ENCODE results near the gene UCP3. TPM values are rescaled to one million over a fixed set of nuclear protein-coding genes. Genes with fewer than 3 reads are reported as not detected.

The UCP3 gene
- total and polyA plus RNA-seq, 2 donors (not counting 1 experiment from before 2014, with no cell fraction given), result 8.9 to 11.0 TPM

GRCh38 chr11:73969991-73970800, 38.7 kb downstream of the UCP3 start:
- POLR2A ChIA-PET, result interaction anchor here (0.5 to 9.4 kb wide), 9 partner anchors 11 to 124 kb away, joined by 3 to 155 read pairs (median 4); partner anchors contain the start of gene UCP2
- Mint-ChIP-seq H3K4me1 (peaks cover 76% of the 10 kb centered on the region), H3K27me3 (no peaks in the 10 kb centered on the region), H3K9me3 (ENCODE audit: insufficient read depth) (no peaks in the 10 kb centered on the region), H3K27ac (peak overlapping the region; percentile 96), H3K4me3 (peak overlapping the region; percentile 1)
- Histone ChIP-seq H3K79me2 (ENCODE audit: control insufficient read depth, insufficient read depth, low read length) (peaks cover 2% of the 10 kb centered on the region), H3K9me3 (ENCODE audit: control extremely low read depth in 1 of 3, control insufficient read depth in 2 of 3, insufficient read depth in 1 of 3, low read length in 2 of 3) (no peaks in the 10 kb centered on the region), H3K27me3 (replicated peaks in 1 of 4; ENCODE audit: control extremely low read depth in 1 of 4, control insufficient read depth in 3 of 4, insufficient read depth in 4 of 4, low read length in 3 of 4) (no peaks in the 10 kb centered on the region), H3K4me3 (ENCODE audit: control extremely low read depth in 1 of 5, extremely low read depth in 1 of 5, insufficient read depth in 1 of 5, low read depth in 2 of 5, low read length in 4 of 5) (no peak overlapping the region), H4K20me1 (ENCODE audit: control insufficient read depth, insufficient read depth, low read length, poor library complexity, severe bottlenecking) (peaks cover 29% of the 10 kb centered on the region), H3K4me1 (ENCODE audit: control insufficient read depth in 2 of 2, insufficient read depth in 2 of 2, low read length in 2 of 2) (peaks cover 66 to 75% of the 10 kb centered on the region in 2 donors), H3K36me3 (replicated peaks in 1 of 2; ENCODE audit: control extremely low read depth in 1 of 2, control insufficient read depth in 1 of 2, extremely low read depth in 1 of 2, insufficient read depth in 2 of 2, low read length in 1 of 2) (peaks cover 0 to 13% of the 10 kb centered on the region in 2 experiments), H3K27ac (ENCODE audit: low read length in 2 of 2) (peak overlapping the region; percentile 48 to 78), H3K9ac (ENCODE audit: low read length) (no peak overlapping the region), H3K4me2 (replicated peaks; ENCODE audit: low read depth, low read length, poor library complexity, severe bottlenecking) (peak overlapping the region; percentile 36), H2AFZ (ENCODE audit: insufficient read depth, low read depth, low read length, poor library complexity, severe bottlenecking) (no peak overlapping the region)
- intact Hi-C loops (cut with micrococcal nuclease), result no loop called here
- ATAC-seq (ENCODE audit: low read depth) (no peak), DNase-seq (no peak)
- WGBS (ENCODE audit: insufficient coverage), result 73% methylated on average over 3 of the region's 13 CpGs
- CTCF ChIA-PET, result interaction anchor here (1.2 to 9.9 kb wide), 3 partner anchors 11 to 62 kb away, joined by 3 to 97 read pairs (median 4); partner anchors contain the start of gene UCP2
- TF ChIP-seq CTCF (IDR thresholded peaks at IDR 0.05), result no peak
- no peak for TF ChIP-seq EZH2 (IDR thresholded peaks at IDR 0.05; ENCODE audit: borderline replicate concordance, insufficient read depth, low read depth, low read length, poor library complexity, severe bottlenecking)

GRCh38 chr11:73969091-73969490, 39.8 kb downstream of the UCP3 start:
- peaks cover 70% of the 10 kb centered on the region for H3K4me1 Mint-ChIP-seq
- POLR2A ChIA-PET, result interaction anchor here (0.6 to 9.4 kb wide), 3 partner anchors 12 to 28 kb away, joined by 3 to 155 read pairs (median 3); partner anchors contain the start of gene UCP2
- no peak for TF ChIP-seq EZH2 (IDR thresholded peaks at IDR 0.05; ENCODE audit: borderline replicate concordance, insufficient read depth, low read depth, low read length, poor library complexity, severe bottlenecking)
- no peak for TF ChIP-seq CTCF (IDR thresholded peaks at IDR 0.05)
- H3K79me2 ChIP-seq (ENCODE audit: control insufficient read depth, insufficient read depth, low read length), result peaks cover 8% of the 10 kb centered on the region
- H2AFZ ChIP-seq (ENCODE audit: insufficient read depth, low read depth, low read length, poor library complexity, severe bottlenecking), result no peak overlapping the region
- DNase-seq, result peak; percentile 51
- peaks cover 0 to 2% of the 10 kb centered on the region in 2 experiments for H3K36me3 ChIP-seq (replicated peaks in 1 of 2; ENCODE audit: control extremely low read depth in 1 of 2, control insufficient read depth in 1 of 2, extremely low read depth in 1 of 2, insufficient read depth in 2 of 2, low read length in 1 of 2)
- H3K9me3 Mint-ChIP-seq (ENCODE audit: insufficient read depth), result no peaks in the 10 kb centered on the region
- no peak overlapping the region for H3K4me3 Mint-ChIP-seq
- no peak overlapping the region for H3K4me3 ChIP-seq (ENCODE audit: control extremely low read depth in 1 of 5, extremely low read depth in 1 of 5, insufficient read depth in 1 of 5, low read depth in 2 of 5, low read length in 4 of 5)
- no peak for ATAC-seq (ENCODE audit: low read depth)
- H3K4me1 ChIP-seq (ENCODE audit: control insufficient read depth in 2 of 2, insufficient read depth in 2 of 2, low read length in 2 of 2), result peaks cover 60 to 73% of the 10 kb centered on the region in 2 donors
- H3K27me3 ChIP-seq (replicated peaks in 1 of 4; ENCODE audit: control extremely low read depth in 1 of 4, control insufficient read depth in 3 of 4, insufficient read depth in 4 of 4, low read length in 3 of 4), result no peaks in the 10 kb centered on the region
- peak overlapping the region; percentile 36 for H3K4me2 ChIP-seq (replicated peaks; ENCODE audit: low read depth, low read length, poor library complexity, severe bottlenecking)
- CTCF ChIA-PET, result interaction anchor here (0.8 to 9.9 kb wide), 2 partner anchors 13 to 65 kb away, joined by 3 to 97 read pairs; partner anchors contain the start of gene UCP2
- H4K20me1 ChIP-seq (ENCODE audit: control insufficient read depth, insufficient read depth, low read length, poor library complexity, severe bottlenecking), result peaks cover 18% of the 10 kb centered on the region
- WGBS (ENCODE audit: insufficient coverage), result 100% methylated on average over 1 of the region's 2 CpGs
- H3K9ac ChIP-seq (ENCODE audit: low read length), result no peak overlapping the region
- intact Hi-C loops (cut with micrococcal nuclease), result no loop called here
- peak overlapping the region; percentile 96 for H3K27ac Mint-ChIP-seq
- no peaks in the 10 kb centered on the region for H3K9me3 ChIP-seq (ENCODE audit: control extremely low read depth in 1 of 3, control insufficient read depth in 2 of 3, insufficient read depth in 1 of 3, low read length in 2 of 3)
- peak overlapping the region; percentile 48 to 78 for H3K27ac ChIP-seq (ENCODE audit: low read length in 2 of 2)
- H3K27me3 Mint-ChIP-seq, result no peaks in the 10 kb centered on the region

Data from B cell (primary cell).